ACC112 (cell line): ENCODE measurements around the gene TOMM20.

ENCODE experiments used
- H2AFZ ChIP-seq: fragments of 200-600 bp; sonication (generic); one replicate; pipeline ENCODE4 v1.6.0; 2017; ENCODE audit warnings: antibody characterized with exemption, low read length; ENCODE audit not compliant: unreplicated experiment
- H3K27ac ChIP-seq: fragments of 200-600 bp; sonication (generic); 2 replicates; pipeline ENCODE4 v1.5.1; 2014; ENCODE audit warnings: low read depth, mild to moderate bottlenecking, antibody characterized with exemption, low read length, moderate library complexity
- H3K27me3 ChIP-seq: fragments of 200-600 bp; sonication (generic); 2 replicates; pipeline ENCODE4 v1.6.1; 2014; ENCODE audit warnings: mild to moderate bottlenecking, antibody characterized with exemption, low read length, moderate library complexity, mixed read lengths; ENCODE audit not compliant: insufficient read depth
- H3K36me3 ChIP-seq: fragments of 200-600 bp; sonication (generic); 2 replicates; pipeline ENCODE4 v1.6.1; 2016; ENCODE audit warnings: mild to moderate bottlenecking, antibody characterized with exemption, low read length, moderate library complexity, mixed read lengths; ENCODE audit not compliant: insufficient read depth
- H3K4me1 ChIP-seq: fragments of 200-600 bp; sonication (generic); one replicate; pipeline ENCODE4 v1.6.1; 2016; ENCODE audit warnings: low read length, mixed read lengths; ENCODE audit not compliant: insufficient read depth, unreplicated experiment, control insufficient read depth
- H3K4me3 ChIP-seq: fragments of 200-600 bp; sonication (generic); 2 replicates; pipeline ENCODE4 v1.5.1; 2014; ENCODE audit warnings: mild to moderate bottlenecking, low read depth, low read length
- H3K79me2 ChIP-seq: fragments of 200-600 bp; sonication (generic); one replicate; pipeline ENCODE4 v1.6.0; 2016; ENCODE audit warnings: low read length; ENCODE audit not compliant: control insufficient read depth, unreplicated experiment, insufficient read depth

Gene TOMM20

DNA sequence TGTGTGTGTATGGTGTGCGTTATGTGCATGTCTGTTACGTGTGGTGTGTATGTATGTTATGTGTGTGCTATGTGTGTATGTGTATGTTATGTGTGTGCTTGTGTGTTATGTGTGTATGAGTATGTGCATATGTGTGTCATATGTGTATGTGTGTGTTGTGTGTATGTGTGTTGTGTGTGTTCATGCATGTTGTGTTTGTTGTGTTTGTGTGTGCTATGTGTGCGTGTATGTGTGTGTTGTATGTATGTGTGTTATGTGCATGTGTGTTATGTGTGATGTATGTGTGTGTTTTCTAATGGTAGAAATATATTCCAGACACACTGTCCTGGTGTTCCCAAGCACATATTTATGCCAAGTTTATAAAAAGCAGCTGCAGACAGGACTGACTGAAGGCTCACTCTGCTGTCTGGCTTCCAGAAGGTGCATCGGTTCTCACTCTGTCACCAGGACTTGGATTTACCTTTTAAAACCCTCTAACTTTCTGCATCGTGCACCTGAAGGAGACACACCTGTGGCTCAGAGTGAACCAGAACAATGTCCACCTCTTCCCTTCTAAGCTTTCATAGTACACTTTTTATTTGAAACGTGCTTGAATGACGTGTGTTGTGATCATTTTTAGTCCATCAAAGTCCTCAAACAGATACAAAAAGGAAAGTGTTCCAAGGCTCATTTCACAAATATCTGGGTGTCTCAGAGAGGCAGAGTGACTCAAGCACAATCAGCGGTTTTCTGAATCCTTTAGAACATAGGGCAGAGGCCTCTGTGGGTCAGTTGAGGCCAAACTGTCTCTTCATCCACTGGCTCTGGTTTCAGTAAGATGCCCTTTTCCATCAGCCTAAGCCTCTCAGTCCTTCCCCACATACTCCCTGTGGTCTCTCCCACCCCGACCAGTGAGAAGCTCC lies 49.9 kb downstream of the TOMM20 start:
- Histone ChIP-seq H3K27me3 (no peaks in the 10 kb centered on the region), H3K27ac (peak overlapping the region; percentile 98), H3K79me2 (no peaks in the 10 kb centered on the region), H3K4me3 (no peak overlapping the region), H2AFZ (no peak overlapping the region), H3K4me1 (peaks cover 61% of the 10 kb centered on the region), H3K36me3 (no peaks in the 10 kb centered on the region)

DNA sequence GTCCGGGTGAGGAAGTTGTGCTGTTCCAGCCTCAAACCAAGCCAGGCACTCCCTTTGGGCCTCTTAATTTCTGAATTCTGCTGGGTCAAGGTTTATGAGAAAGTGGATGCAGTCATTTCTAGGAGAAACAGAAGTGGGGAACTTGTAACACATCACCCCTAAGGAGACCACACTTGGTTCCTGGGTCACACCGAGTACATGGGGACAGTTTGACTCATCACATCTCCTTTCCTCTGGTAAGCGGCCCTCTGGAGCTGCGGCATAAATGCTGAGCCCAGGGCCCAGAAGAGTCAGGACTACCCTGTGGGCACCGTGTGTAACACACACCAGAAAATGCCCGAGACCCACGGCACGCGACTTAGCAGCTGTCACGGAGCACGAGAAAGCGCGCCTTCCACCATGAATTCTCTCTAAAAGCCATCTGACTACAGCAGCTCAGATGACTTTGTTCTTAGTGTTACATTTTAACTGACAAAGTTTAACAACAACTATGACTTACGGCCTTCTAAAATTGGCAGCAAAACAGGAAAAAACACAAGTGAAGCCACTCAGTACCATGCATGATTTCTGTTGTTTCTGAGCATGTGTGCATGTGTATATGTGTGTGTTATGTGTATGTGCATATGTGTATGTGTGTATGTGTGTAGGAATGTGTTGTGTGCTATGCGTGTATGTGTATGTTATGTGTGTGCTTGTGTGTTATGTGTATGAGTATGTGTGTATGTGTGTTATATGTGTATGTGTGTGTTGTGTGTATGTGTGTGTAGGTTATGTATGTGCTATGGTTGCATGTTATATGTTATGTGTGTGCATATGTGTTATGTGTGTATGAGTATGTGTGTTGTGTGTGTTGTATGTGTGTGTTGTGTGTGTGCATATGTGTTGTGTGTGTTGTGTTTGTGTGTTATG lies 50.8 kb downstream of the TOMM20 start:
- Histone ChIP-seq H3K79me2 (no peaks in the 10 kb centered on the region), H3K4me3 (no peak overlapping the region), H3K27me3 (no peaks in the 10 kb centered on the region), H3K27ac (peak overlapping the region; percentile 98), H3K36me3 (no peaks in the 10 kb centered on the region), H3K4me1 (peaks cover 57% of the 10 kb centered on the region), H2AFZ (no peak overlapping the region)

DNA sequence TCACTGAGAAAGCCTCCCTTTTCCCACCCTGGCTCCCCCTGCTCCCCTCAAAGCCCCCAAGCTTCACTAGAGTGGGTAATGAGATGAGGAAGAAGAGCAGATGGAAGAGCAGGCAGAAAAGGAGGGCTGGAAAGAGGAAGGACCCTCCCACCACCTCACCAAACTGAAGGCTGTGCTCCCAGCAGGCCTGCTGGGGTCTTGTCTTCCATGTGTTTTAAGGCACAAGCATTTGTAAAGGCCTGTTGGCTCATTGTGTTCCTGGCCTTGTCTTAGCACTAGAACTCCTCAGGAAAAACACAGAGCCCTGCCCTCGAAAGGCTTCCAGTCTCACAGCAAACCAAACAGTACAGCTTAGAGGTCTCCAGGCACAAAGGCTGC lies 51.5 kb downstream of the TOMM20 start:
- no peaks in the 10 kb centered on the region for H3K27me3 ChIP-seq
- H3K79me2 ChIP-seq = no peaks in the 10 kb centered on the region
- H3K27ac ChIP-seq = peak overlapping the region; percentile 98
- peaks cover 56% of the 10 kb centered on the region for H3K4me1 ChIP-seq
- H3K36me3 ChIP-seq = no peaks in the 10 kb centered on the region
- no peak overlapping the region for H2AFZ ChIP-seq
- no peak overlapping the region for H3K4me3 ChIP-seq

DNA sequence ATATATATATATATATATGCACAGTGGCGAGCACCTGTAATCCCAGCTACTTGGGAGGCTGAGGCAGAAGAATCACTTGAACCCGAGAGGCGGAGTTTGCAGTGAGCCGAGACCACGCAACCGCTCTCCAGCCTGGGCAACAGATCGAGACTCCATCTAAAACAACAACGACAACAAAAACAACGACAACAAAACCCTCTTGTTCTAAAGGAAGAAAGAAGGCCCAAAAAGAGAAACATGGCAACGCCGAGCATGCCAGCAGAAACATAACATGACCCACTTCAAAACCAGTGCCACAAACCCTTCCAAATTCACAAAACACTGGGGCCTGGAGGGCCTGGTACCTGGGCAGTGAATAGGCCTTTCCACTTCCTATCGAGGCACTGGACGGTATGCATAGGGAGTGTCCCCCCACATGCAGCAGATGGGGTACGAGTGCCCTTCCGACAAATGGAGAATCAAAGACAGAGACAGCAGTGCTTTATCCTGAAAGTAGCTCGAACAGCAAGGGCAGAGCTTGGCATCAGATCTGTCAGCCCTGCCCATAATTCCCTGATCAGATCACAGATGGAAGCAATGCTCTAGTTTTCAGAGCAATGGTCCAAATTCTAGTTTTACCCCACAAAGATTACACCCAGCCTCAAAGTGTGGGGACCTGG lies 52.0 kb downstream of the TOMM20 start:
- Histone ChIP-seq H3K27me3 (no peaks in the 10 kb centered on the region), H2AFZ (no peak overlapping the region), H3K4me3 (no peak overlapping the region), H3K27ac (peak overlapping the region; percentile 98), H3K79me2 (no peaks in the 10 kb centered on the region), H3K36me3 (no peaks in the 10 kb centered on the region), H3K4me1 (peaks cover 56% of the 10 kb centered on the region)

DNA sequence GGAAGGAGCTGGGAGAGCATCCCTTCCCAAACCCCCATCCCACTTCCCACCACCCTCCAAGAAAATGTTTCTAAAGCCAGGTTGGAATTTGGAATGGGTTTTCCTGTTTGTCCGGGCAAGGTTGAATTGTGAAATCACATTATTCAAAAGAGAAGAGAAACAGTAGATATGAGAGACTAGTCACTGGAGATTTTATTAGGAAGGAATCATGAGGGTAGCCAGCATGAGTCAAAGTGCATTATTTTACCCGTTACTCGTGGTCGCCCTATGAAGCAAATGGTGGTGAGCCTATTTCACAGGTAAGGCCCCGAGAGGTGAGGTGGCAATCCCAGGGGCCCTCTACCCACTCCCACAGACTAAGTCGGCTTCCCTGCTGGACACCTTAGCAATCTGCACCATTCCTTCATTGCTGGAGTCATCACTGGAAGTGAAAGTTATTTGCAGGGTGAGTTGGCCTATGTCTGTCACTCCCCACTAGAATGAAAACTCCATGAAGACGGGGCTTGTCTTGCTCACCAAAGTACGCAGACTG lies 52.8 kb downstream of the TOMM20 start:
- Histone ChIP-seq H3K27me3 (no peaks in the 10 kb centered on the region), H3K4me3 (peak overlapping the region; percentile 48), H3K4me1 (peaks cover 56% of the 10 kb centered on the region), H3K27ac (peak overlapping the region; percentile 98), H3K79me2 (no peaks in the 10 kb centered on the region), H2AFZ (no peak overlapping the region), H3K36me3 (no peaks in the 10 kb centered on the region)

DNA sequence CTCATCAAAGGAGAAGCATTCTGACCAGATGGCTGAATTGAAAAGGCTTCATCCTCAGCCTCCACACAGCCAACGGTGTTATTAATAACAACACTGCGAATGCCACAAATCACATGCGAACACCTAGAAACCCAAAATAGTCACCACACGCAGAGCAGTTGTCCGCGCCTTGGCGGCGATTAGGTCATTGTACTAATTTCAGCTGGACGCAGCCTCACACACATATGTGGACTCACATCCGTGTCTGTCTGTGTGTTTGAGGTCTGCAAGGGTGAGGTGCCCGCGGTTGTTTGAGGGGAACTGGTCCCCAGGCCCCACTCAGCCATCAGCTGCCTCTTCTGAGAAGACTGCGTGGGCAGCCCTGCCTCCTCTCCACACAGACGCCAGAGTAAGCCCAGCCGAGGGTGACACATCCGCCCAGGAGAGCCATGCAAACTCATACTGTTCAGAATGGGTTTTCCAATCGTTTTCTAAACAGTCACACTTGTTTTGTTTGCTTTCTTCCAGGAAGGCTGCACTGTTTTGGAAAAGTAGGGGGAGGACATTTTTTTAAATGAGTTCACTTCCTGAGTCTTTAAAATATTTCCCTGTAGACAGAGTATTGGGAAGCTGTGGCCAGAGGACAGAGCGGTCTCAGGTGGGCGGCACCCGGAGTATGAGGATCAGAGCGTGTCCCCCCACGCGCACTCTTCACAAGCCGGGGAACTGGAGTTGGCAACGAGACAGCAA lies 53.4 kb downstream of the TOMM20 start:
- H3K36me3 ChIP-seq = no peaks in the 10 kb centered on the region
- H3K79me2 ChIP-seq = no peaks in the 10 kb centered on the region
- H2AFZ ChIP-seq = no peak overlapping the region
- no peaks in the 10 kb centered on the region for H3K27me3 ChIP-seq
- peak overlapping the region; percentile 48 for H3K4me3 ChIP-seq
- H3K4me1 ChIP-seq = peaks cover 61% of the 10 kb centered on the region
- peak overlapping the region; percentile 98 for H3K27ac ChIP-seq

DNA sequence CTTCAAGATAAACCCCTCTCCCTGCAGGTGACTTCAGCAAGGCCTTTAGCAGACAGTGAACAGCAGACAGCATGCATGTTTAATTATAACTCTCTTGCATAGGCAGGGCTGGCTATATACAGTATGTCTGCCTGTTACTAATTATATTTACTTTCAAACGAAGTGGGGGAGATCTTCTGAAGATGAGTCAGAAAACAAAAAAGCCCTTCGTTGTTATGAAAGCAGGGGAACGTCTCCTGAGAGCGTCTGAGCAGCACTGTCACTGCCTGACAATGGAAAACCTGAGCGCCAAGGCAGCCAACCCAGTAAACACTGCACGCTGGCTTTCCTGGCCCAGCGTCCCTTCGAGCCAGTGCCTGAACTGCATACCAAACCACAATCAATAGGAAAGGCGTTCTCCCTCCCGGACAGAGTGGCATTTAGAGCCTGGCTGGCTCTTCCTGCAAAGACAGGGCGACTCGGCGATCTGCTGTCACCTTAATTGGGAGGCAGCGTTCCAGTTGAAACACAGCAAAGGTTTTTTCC lies 54.1 kb downstream of the TOMM20 start:
- no peaks in the 10 kb centered on the region for H3K36me3 ChIP-seq
- no peak overlapping the region for H2AFZ ChIP-seq
- no peaks in the 10 kb centered on the region for H3K27me3 ChIP-seq
- no peaks in the 10 kb centered on the region for H3K79me2 ChIP-seq
- H3K4me1 ChIP-seq = peaks cover 61% of the 10 kb centered on the region
- peak overlapping the region; percentile 98 for H3K27ac ChIP-seq
- H3K4me3 ChIP-seq = peak overlapping the region; percentile 48

DNA sequence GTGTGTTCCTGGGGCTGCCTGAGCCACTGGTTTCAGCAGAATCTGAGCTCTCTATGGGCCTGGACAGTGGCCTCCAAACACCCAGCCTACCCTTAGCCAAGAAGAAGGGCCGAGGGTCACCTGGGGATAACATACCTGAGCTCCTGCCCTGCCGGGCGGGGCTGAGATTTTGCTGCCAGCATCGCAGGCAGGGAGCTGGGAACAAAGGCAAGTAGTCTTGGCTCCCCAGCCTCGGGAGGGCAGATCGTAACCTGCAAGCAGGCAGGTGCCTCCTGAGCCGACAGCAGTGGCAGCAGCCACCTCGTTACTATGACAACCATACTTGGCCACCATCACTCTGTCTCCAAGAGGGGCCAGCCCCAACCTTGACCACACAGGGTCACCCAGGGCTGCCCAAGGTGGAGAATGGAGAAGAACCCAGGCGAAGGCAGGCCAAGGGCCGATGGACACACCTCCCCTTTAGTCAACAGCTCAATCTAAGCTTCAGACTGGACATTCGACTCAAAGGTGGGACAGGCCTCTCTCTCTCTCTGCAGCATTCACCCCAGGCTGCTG lies 54.6 kb downstream of the TOMM20 start:
- Histone ChIP-seq H3K27ac (peak overlapping the region; percentile 98), H3K27me3 (no peaks in the 10 kb centered on the region), H3K4me1 (peaks cover 61% of the 10 kb centered on the region), H3K4me3 (no peak overlapping the region), H2AFZ (no peak overlapping the region), H3K36me3 (no peaks in the 10 kb centered on the region), H3K79me2 (no peaks in the 10 kb centered on the region)

DNA sequence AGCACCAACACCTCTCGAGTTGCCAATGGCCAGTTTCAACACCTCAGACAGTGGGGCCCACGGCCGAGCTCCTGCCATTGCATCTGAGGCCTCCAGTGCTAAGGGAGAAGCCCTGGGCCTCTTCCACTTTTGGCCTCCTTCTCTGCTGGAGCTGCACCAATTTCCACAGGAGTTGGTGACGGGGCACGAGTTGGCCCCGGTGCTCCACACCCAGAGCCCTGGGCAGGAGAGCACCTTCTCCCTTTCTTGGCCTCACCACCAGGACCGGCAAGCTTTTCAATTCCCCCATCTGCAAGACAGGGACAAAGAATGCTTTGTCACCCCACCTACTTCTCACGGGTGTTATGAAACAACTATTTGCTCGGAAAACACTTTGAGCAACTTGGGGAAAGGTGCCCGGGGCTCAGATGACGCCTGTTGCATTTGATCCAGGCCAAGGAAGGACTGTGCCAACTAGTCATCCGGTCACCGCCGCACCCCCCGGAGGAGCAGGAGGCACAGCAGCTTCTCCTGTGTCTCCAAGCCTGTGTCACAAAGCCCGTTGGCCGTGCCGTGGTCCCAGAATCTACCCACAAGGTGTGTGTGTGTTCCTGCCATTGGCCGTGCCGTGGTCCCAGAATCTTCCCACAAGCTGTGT lies 55.2 kb downstream of the TOMM20 start:
- Histone ChIP-seq H3K79me2 (no peaks in the 10 kb centered on the region), H3K4me1 (peaks cover 61% of the 10 kb centered on the region), H3K36me3 (no peaks in the 10 kb centered on the region), H3K4me3 (no peak overlapping the region), H3K27me3 (no peaks in the 10 kb centered on the region), H3K27ac (peak overlapping the region; percentile 98; the same call in 1 of the 2 replicates), H2AFZ (no peak overlapping the region)
